Stimulated activated effector memory CD8-positive, alpha-beta T cell treated with anti-CD3 and anti-CD28 coated beads, Interleukin-12 subunit alpha, Interleukin-12 subunit beta, amount 100 ng/mL, for 72 hours (primary cell): Measurements from ENCODE around the gene MYO3B.
"Not testable (repeated sequence)": the region's sequence is repeated elsewhere in the genome, so short reads cannot be mapped to it uniquely, and the experiment has no call there.

Experiments
- ATAC-seq: fragments of 150-1000 bp; cut with Tn5 transposase; 2 replicates; pipeline ENCODE4 v1.10.0; 2021
- DNase-seq, 2 donors: peaks; one replicate each; pipeline ENCODE4 v3.0.0; 2021 to 2022; ENCODE audit warnings: low spot score in 2 of 2
- H3K27ac Mint-ChIP-seq: one replicate; pipeline ENCODE4 v1.8.0; 2022; ENCODE audit warnings: mild to moderate bottlenecking, mixed read lengths
- H3K36me3 Mint-ChIP-seq: one replicate; pipeline ENCODE4 v1.8.0; 2022; ENCODE audit warnings: mild to moderate bottlenecking, mixed read lengths
- H3K4me1 Mint-ChIP-seq: one replicate; pipeline ENCODE4 v1.8.0; 2022; ENCODE audit warnings: mixed read lengths
- H3K4me3 Mint-ChIP-seq: one replicate; pipeline ENCODE4 v1.8.0; 2022; ENCODE audit warnings: mild to moderate bottlenecking, mixed read lengths
- H3K9me3 Mint-ChIP-seq: one replicate; pipeline ENCODE4 v1.8.0; 2022; ENCODE audit warnings: mixed read lengths

MYO3B gene

DNA sequence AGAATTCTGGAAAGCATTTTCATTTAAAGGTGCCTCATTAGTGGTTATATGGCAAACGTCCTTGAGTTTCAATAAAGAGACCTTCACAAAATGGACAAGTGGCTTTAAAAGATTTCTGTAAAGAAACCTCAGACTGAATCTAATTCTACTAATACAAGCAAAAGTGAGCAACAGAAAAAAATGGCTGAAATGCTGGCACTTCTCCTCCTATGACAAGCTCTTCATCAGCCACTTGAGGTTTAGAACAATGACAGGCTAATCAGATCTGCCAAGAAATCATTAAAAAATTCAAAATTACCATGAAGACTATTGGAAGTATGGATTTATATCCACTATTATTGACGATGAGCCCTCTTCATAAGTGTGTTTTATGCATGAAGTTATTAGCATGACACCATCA lies 71.8 kb downstream of the MYO3B start:
- no peaks in the 10 kb centered on the region for H3K4me1 Mint-ChIP-seq
- ATAC-seq (no peak), DNase-seq (no peak)
- H3K4me3 Mint-ChIP-seq, result no peak overlapping the region
- H3K36me3 Mint-ChIP-seq, result no peaks in the 10 kb centered on the region
- H3K27ac Mint-ChIP-seq, result no peak overlapping the region
- H3K9me3 Mint-ChIP-seq, result no peaks in the 10 kb centered on the region

DNA sequence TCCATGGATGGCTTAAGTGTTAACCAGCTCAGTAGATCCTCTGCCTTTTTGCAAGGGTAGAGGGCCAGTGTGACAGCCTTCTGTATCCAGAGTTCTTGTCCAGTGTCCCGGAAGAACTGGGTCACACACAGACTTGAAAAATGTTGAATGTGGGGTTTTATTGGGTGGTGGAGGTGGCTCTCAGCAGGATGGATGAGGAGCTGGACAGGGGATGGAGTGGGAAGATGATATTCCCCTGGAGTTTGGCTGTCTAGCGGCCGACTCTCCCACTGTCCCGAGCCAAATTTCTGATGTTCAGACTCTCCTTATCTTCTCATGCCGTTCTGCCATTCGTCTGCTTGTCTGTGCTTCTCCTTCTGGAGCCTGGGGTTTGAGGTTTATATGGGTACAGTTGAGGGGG lies 72.6 kb downstream of the MYO3B start:
- no peak overlapping the region for H3K27ac Mint-ChIP-seq
- H3K4me1 Mint-ChIP-seq, result no peaks in the 10 kb centered on the region
- no peak for DNase-seq
- H3K9me3 Mint-ChIP-seq, result no peaks in the 10 kb centered on the region
- no peaks in the 10 kb centered on the region for H3K36me3 Mint-ChIP-seq
- H3K4me3 Mint-ChIP-seq, result no peak overlapping the region
- no peak for ATAC-seq

DNA sequence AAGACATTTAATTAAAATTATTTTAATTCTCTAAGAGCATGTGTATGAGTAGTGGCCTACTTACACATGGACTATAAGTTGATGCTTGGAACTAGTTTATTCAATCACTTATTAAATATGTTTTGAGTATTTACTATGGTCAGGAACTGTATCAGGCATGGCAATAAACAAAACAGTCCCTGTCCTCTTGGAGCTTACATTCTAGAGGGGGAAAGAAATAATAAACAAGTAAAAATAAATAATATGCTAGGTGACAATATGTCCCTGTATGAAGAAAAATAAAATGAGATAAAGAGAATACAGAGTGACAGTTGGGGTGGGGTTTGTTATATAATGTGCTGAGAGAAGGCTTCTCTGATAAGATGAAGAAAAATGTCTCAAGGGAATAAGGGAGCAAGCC lies 74.5 kb downstream of the MYO3B start:
- ATAC-seq (no peak), DNase-seq (no peak)
- no peaks in the 10 kb centered on the region for H3K4me1 Mint-ChIP-seq
- H3K4me3 Mint-ChIP-seq, result no peak overlapping the region
- no peak overlapping the region for H3K27ac Mint-ChIP-seq
- H3K9me3 Mint-ChIP-seq, result no peaks in the 10 kb centered on the region
- H3K36me3 Mint-ChIP-seq, result no peaks in the 10 kb centered on the region

- no peaks in the 10 kb centered on the region for H3K9me3 Mint-ChIP-seq
- no peak overlapping the region for H3K4me3 Mint-ChIP-seq
- ATAC-seq (no peak), DNase-seq (no peak)
- H3K27ac Mint-ChIP-seq, result no peak overlapping the region
- H3K4me1 Mint-ChIP-seq, result no peaks in the 10 kb centered on the region
- no peaks in the 10 kb centered on the region for H3K36me3 Mint-ChIP-seq
Observed at GRCh38 chr2:170253721-170254230, 75.8 kb downstream of the MYO3B start.

DNA sequence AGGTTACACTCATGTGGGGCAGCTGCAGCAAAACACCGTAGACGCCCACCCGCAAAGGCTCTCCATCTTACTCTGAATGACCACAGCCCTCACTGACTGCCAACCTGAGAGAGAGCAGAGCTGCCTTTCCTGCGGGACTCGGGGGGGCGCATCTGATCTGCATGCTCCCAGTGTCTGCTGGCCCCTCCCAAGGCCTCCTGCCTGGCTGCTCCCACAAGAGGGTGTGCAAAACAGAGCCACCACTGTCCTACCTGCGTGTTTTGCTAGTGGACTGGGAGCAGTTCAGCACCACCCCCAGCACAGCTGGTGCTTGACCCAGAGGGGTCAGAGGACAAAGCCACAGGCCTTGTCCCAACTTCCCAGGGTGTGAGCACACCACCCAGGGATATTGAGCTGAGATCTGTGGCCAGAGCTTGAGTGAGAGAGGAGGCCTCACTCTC lies 76.4 kb downstream of the MYO3B start:
- ATAC-seq, result peak; percentile 26
- Mint-ChIP-seq H3K36me3 (no peaks in the 10 kb centered on the region), H3K9me3 (no peaks in the 10 kb centered on the region), H3K27ac (no peak overlapping the region), H3K4me1 (no peaks in the 10 kb centered on the region), H3K4me3 (no peak overlapping the region)
- no peak for DNase-seq

GRCh38 chr2:170255137-170255536 lies 77.2 kb downstream of the MYO3B start:
- Mint-ChIP-seq H3K4me1 (no peaks in the 10 kb centered on the region), H3K9me3 (peaks cover under 1% of the 10 kb centered on the region), H3K36me3 (no peaks in the 10 kb centered on the region), H3K4me3 (no peak overlapping the region), H3K27ac (no peak overlapping the region)
- ATAC-seq, result no peak
- DNase-seq, result no peak

DNA sequence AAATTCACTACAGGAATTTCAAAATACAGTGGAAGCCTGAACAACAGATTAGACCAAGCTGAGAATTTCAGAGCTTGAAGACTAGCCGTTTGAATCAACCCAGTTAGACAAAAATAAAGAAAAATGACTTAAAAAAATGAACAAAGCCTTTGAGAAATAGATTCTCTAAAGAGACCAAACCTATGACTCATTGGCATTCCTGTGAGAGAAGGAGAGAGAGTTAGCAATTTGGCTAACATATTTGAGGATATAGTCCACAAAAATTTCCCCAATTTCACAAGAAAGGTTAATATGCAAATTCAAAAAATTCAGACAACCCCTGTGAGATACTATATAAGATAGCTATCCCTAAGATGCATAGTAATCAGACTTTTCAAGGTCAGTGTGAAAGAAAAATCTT lies 78.0 kb downstream of the MYO3B start:
- Mint-ChIP-seq H3K36me3 (no peaks in the 10 kb centered on the region), H3K4me3 (no peak overlapping the region), H3K27ac (no peak overlapping the region), H3K4me1 (no peaks in the 10 kb centered on the region), H3K9me3 (peaks cover 2% of the 10 kb centered on the region)
- DNase-seq (no peak), ATAC-seq (no peak)

DNA sequence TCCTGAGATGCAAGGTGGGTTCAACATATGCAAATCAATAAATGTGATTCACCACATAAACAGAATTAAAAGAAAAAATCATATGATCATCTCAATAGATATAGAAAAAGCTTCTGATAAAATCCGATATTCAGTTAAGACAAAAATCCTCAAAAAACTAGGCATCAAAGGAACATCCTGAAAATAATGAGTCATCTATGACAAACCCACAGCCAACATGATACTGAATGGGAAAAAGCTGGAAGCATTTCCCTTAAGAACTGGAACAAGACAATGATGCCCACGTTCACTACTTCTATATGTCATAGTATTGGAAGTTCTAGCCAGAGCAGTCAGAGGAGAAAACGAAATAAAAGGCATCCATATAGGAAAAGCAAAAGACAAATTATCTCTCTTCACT lies 80.4 kb downstream of the MYO3B start:
- DNase-seq, result no peak
- Mint-ChIP-seq H3K4me1 (no peaks in the 10 kb centered on the region), H3K4me3 (no peak overlapping the region), H3K36me3 (no peaks in the 10 kb centered on the region), H3K27ac (no peak overlapping the region), H3K9me3 (peaks cover 2% of the 10 kb centered on the region)
- ATAC-seq, result no peak

GRCh38 chr2:170260188-170260587 lies 82.2 kb downstream of the MYO3B start:
- ATAC-seq, result no peak
- Mint-ChIP-seq H3K9me3 (peaks cover 2% of the 10 kb centered on the region), H3K36me3 (no peaks in the 10 kb centered on the region), H3K4me3 (no peak overlapping the region), H3K27ac (no peak overlapping the region), H3K4me1 (no peaks in the 10 kb centered on the region)
- DNase-seq, result no peak

DNA sequence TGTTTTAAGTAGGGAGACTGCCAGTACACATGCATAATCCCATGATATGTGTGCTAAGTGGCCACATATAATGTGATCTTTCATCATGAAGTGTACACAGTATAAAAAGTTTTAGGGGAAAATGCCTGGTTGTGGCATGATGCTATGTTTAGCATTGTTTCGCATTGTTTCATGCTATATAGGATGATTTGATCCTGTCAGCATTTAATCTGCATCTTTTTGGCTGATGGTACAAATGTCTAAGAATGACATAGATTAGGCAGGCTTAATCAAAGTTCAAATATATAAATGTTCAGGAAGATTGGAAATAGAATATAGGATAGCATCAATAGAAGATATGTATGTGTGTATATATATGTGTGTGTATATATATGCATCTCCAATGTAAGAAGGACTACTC lies 83.6 kb downstream of the MYO3B start:
- no peaks in the 10 kb centered on the region for H3K36me3 Mint-ChIP-seq
- H3K9me3 Mint-ChIP-seq, result peaks cover 2% of the 10 kb centered on the region
- no peak for ATAC-seq
- H3K4me1 Mint-ChIP-seq, result no peaks in the 10 kb centered on the region
- no peak overlapping the region for H3K27ac Mint-ChIP-seq
- DNase-seq, result no peak
- no peak overlapping the region for H3K4me3 Mint-ChIP-seq

GRCh38 chr2:170262343-170262742 lies 84.4 kb downstream of the MYO3B start:
- ATAC-seq, result no peak
- Mint-ChIP-seq H3K4me1 (no peaks in the 10 kb centered on the region), H3K4me3 (no peak overlapping the region), H3K9me3 (peaks cover 2% of the 10 kb centered on the region), H3K27ac (no peak overlapping the region), H3K36me3 (no peaks in the 10 kb centered on the region)
- DNase-seq, result no peak

DNA sequence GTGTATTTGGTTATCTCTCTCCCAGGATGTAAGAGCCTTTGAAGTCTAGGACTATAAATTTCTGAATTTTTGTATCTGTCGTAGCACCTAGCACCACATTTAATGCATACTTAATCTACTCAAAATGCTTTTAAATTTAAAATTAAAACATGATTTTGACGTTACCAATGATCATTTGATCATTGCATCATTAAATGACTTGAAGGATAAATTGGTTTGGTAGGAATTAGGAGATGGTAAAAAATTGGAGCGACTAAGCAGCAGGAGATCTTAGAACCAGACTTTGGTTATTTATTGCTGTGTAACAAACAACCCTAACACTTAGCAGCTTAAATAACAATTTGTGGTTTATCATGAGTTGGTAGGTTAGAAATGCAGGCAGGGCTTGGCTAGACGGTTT lies 84.9 kb downstream of the MYO3B start:
- no peak overlapping the region for H3K27ac Mint-ChIP-seq
- no peak for DNase-seq

GRCh38 chr2:170263728-170264521 lies 86.0 kb downstream of the MYO3B start:
- ATAC-seq, H3K27ac Mint-ChIP-seq, H3K4me1 Mint-ChIP-seq, DNase-seq, H3K9me3 Mint-ChIP-seq, H3K4me3 Mint-ChIP-seq, H3K36me3 Mint-ChIP-seq: not testable (repeated sequence)

More for the DNA sequence above, 84.9 kb downstream of the MYO3B start:
- no peaks in the 10 kb centered on the region for H3K4me1 Mint-ChIP-seq
- no peak overlapping the region for H3K4me3 Mint-ChIP-seq
- H3K9me3 Mint-ChIP-seq, result peaks cover 2% of the 10 kb centered on the region
- no peak for ATAC-seq
- H3K36me3 Mint-ChIP-seq, result no peaks in the 10 kb centered on the region

DNA sequence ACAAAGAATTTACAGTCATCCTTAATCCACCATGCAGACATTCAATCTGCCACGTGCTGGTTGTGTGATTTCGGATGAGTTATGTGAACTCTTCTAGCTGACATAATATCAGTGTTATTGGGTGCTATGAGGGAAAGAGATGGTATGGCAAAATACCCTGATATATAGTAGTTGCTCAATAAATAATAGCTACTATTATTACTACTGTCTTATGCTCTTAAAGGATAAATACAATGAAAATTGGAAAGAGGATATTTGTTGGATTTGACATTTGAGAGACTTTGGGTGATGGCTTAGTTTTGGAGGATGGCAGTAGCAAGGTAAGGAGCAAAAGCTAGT lies 86.5 kb downstream of the MYO3B start:
- Mint-ChIP-seq H3K36me3 (no peaks in the 10 kb centered on the region), H3K4me3 (no peak overlapping the region), H3K27ac (no peak overlapping the region), H3K4me1 (no peaks in the 10 kb centered on the region), H3K9me3 (peaks cover 2% of the 10 kb centered on the region)
- ATAC-seq (no peak), DNase-seq (no peak)

DNA sequence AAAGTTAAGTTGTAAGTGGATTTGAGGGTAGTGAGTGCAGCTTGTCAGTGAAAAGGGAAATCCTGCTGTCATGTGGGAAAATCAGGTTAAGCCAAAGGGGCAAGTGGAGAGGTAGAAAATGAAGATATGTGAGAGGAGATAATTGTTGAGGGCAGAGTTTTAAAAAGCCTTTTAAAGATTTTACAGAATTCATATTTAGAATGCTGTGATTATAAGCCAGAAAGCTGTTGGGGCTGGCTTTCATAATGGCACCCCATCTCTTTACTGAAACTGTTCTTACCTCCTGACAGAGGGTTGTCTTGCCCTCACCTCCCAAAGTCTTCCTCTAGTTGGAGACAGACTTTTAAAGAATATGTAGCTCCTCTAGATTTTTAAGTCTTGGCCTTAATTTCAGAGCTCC lies 86.9 kb downstream of the MYO3B start:
- DNase-seq, result no peak
- H3K9me3 Mint-ChIP-seq, result peaks cover 2% of the 10 kb centered on the region
- H3K4me1 Mint-ChIP-seq, result no peaks in the 10 kb centered on the region
- H3K27ac Mint-ChIP-seq, result no peak overlapping the region
- no peak for ATAC-seq
- H3K4me3 Mint-ChIP-seq, result no peak overlapping the region
- H3K36me3 Mint-ChIP-seq, result no peaks in the 10 kb centered on the region

- ATAC-seq, result no peak
- DNase-seq, result no peak
- no peaks in the 10 kb centered on the region for H3K36me3 Mint-ChIP-seq
- H3K27ac Mint-ChIP-seq, result no peak overlapping the region
- peaks cover under 1% of the 10 kb centered on the region for H3K9me3 Mint-ChIP-seq
- no peaks in the 10 kb centered on the region for H3K4me1 Mint-ChIP-seq
- no peak overlapping the region for H3K4me3 Mint-ChIP-seq
Observed at GRCh38 chr2:170265321-170265720, 87.4 kb downstream of the MYO3B start.
